D721Med (cell line): Measurements from ENCODE around the gene TPCN1.

ENCODE experiments used
- DNase-seq: peaks from one replicate; pipeline ENCODE4 v3.0.0; 2011; ENCODE audit warnings: low spot score; ENCODE audit not compliant: insufficient read length
- FAIRE-seq: peaks from 2 replicates; lab custom pipeline; 2011; peaks lifted over from hg19 to GRCh38; lab: Jason Lieb, UNC
- TF ChIP-seq, protein P1 (sequence below): IDR thresholded peaks from 2 replicates; pipeline ENCODE4 v1.5.1; 2012; ENCODE audit warnings: mild to moderate bottlenecking, control low read depth; ENCODE audit not compliant: insufficient read depth; ENCODE audit errors: missing control alignments

The TPCN1 gene

DNA sequence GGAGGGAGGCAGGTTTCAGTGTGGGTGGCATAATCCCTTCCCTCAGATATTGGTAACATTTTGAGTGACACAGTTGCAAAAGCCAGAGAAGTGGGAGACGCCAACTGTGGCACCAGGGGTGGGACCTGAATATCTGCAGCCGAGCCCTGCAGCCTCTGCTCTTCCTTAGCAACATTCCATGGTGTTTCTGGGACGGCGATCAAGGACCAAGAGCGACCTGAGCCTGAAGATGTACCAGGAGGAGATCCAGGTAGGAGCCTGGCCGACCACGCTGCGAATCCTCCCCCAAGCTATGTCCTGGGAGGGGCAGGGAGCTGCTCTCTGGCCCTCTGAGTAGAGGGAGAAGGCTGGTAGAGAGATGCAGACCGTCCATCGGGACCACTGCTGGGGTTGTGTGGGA lies 71.8 kb downstream of the TPCN1 start:
- TF ChIP-seq, protein P1, sequence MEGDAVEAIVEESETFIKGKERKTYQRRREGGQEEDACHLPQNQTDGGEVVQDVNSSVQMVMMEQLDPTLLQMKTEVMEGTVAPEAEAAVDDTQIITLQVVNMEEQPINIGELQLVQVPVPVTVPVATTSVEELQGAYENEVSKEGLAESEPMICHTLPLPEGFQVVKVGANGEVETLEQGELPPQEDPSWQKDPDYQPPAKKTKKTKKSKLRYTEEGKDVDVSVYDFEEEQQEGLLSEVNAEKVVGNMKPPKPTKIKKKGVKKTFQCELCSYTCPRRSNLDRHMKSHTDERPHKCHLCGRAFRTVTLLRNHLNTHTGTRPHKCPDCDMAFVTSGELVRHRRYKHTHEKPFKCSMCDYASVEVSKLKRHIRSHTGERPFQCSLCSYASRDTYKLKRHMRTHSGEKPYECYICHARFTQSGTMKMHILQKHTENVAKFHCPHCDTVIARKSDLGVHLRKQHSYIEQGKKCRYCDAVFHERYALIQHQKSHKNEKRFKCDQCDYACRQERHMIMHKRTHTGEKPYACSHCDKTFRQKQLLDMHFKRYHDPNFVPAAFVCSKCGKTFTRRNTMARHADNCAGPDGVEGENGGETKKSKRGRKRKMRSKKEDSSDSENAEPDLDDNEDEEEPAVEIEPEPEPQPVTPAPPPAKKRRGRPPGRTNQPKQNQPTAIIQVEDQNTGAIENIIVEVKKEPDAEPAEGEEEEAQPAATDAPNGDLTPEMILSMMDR: no peak
- FAIRE-seq (no peak), DNase-seq (no peak)

- DNase-seq: no peak
- TF ChIP-seq, protein P1: no peak
- no peak for FAIRE-seq
Observed at GRCh38 chr12:113295886-113296556, 74.8 kb downstream of the TPCN1 start.

- FAIRE-seq (no peak), DNase-seq (no peak)
- TF ChIP-seq, protein P1: no peak
Observed at GRCh38 chr12:113296557-113297213, 75.4 kb downstream of the TPCN1 start.

DNA sequence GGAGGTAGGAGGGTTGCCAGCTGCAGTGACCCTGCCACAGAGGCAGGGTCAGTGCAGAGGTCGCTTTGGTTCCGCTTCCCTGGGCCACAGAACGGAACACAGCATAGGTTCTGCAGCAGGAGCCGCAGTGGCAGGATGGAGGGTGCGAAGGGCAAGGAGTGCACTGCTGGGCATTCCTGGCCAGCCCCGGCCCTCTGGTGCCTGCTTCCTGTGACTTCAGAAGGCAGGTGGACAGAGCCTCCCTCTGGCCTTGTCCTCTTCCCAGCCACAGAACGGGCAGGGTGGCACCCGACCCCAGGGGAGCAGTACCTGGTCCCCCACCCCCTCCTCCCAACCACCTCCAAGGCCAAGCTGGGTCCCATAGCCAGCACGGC lies 75.9 kb downstream of the TPCN1 start:
- DNase-seq (no peak), FAIRE-seq (no peak)
- TF ChIP-seq, protein P1: no peak

- DNase-seq (no peak), FAIRE-seq (no peak)
- TF ChIP-seq, protein P1: no peak
Observed at GRCh38 chr12:113297621-113298471, 76.6 kb downstream of the TPCN1 start.

GRCh38 chr12:113298472-113298817 lies 77.2 kb downstream of the TPCN1 start:
- no peak for FAIRE-seq
- TF ChIP-seq, protein P1: no peak
- DNase-seq: no peak
